H1 (cell line): ENCODE results near the gene PRR3. TPM values are rescaled to one million over a fixed set of nuclear protein-coding genes. Genes with fewer than 3 reads are reported as not detected.

Experiments
- BCL11A ChIP-seq, 2 experiments: IDR thresholded peaks; one replicate each; pipeline ENCODE4 v1.6.1; 2011; ENCODE audit warnings: low read depth in 2 of 2, low read length in 2 of 2, mild to moderate bottlenecking in 2 of 2
- BRCA1 ChIP-seq: IDR thresholded peaks from 2 replicates; pipeline ENCODE4 v1.6.1; 2012; ENCODE audit warnings: low read depth, low read length, improper control_type of control experiment
- CREB1 ChIP-seq: IDR thresholded peaks from 2 replicates; pipeline ENCODE4 v1.6.1; 2012; ENCODE audit warnings: inconsistent platforms
- CTCF ChIP-seq, 3 experiments: IDR thresholded peaks; 1 replicate in 2 of 3; 2 replicates in 1 of 3; pipeline versions ENCODE4 v1.5.1 to v1.6.1; 2011; ENCODE audit warnings: low read length in 3 of 3, mild to moderate bottlenecking in 3 of 3, inconsistent platforms in 2 of 3, low read depth in 1 of 3, moderate library complexity in 1 of 3; ENCODE audit not compliant: insufficient read depth in 1 of 3; ENCODE audit errors: control extremely low read depth in 1 of 3
- EGR1 ChIP-seq: IDR thresholded peaks from 2 replicates; pipeline ENCODE4 v1.6.1; 2011; ENCODE audit warnings: low read depth, low read length, borderline replicate concordance
- EZH2 ChIP-seq: fragments of 200-600 bp; sonication (generic); IDR thresholded peaks from 2 replicates; pipeline ENCODE4 v1.7.1; 2012; ENCODE audit warnings: low read depth, mild to moderate bottlenecking, moderate library complexity, low read length, inconsistent platforms; ENCODE audit not compliant: severe bottlenecking
- FOSL1 ChIP-seq: IDR thresholded peaks from 2 replicates; pipeline ENCODE4 v1.6.1; 2011; ENCODE audit warnings: mild to moderate bottlenecking, low read depth, low read length, moderate library complexity; ENCODE audit not compliant: insufficient read depth
- HDAC2 ChIP-seq, 2 experiments: fragments of 300-600 bp in 1 of 2; sonication (generic) in 1 of 2; IDR thresholded peaks; 2 replicates each; pipeline ENCODE4 v1.6.1; 2011 to 2012; ENCODE audit warnings: low read depth in 2 of 2, low read length in 2 of 2, mild to moderate bottlenecking in 2 of 2, moderate library complexity in 2 of 2, borderline replicate concordance in 1 of 2, inconsistent platforms in 1 of 2
- HDAC6 ChIP-seq: IDR thresholded peaks from one replicate; pipeline ENCODE4 v1.7.1; 2012; ENCODE audit warnings: low read depth, mild to moderate bottlenecking, inconsistent platforms, low read length, moderate library complexity
- JUN ChIP-seq: IDR thresholded peaks from 2 replicates; pipeline ENCODE4 v1.6.1; 2011; ENCODE audit warnings: low read depth, mild to moderate bottlenecking, improper control_type of control experiment, low read length
- KDM4A ChIP-seq: IDR thresholded peaks from one replicate; pipeline ENCODE4 v1.7.1; 2012; ENCODE audit warnings: low read depth, mild to moderate bottlenecking, moderate library complexity, low read length, inconsistent platforms; ENCODE audit not compliant: severe bottlenecking
- POU5F1 ChIP-seq: IDR thresholded peaks from 2 replicates; pipeline ENCODE4 v1.6.1; 2011; ENCODE audit warnings: low read depth, mild to moderate bottlenecking, low read length, moderate library complexity
- RFX5 ChIP-seq: IDR thresholded peaks from 2 replicates; pipeline ENCODE4 v1.6.1; 2011; ENCODE audit warnings: low read depth, low read length, improper control_type of control experiment, borderline replicate concordance
- SAP30 ChIP-seq: fragments of 300-600 bp; sonication (generic); IDR thresholded peaks from 2 replicates; pipeline ENCODE4 v1.7.1; 2012; ENCODE audit warnings: low read length, moderate library complexity, mild to moderate bottlenecking, inconsistent platforms; ENCODE audit not compliant: insufficient read depth, insufficient replicate concordance
- SIRT6 ChIP-seq: IDR thresholded peaks from one replicate; pipeline ENCODE4 v1.7.1; 2012; ENCODE audit warnings: low read length, inconsistent platforms
- SP2 ChIP-seq: IDR thresholded peaks from 2 replicates; pipeline ENCODE4 v1.6.1; 2012; ENCODE audit warnings: mild to moderate bottlenecking, low read length, inconsistent platforms
- TAF1 ChIP-seq: IDR thresholded peaks from 2 replicates; pipeline ENCODE4 v1.6.1; 2011; ENCODE audit warnings: mild to moderate bottlenecking, low read depth, low read length
- TBP ChIP-seq: IDR thresholded peaks from 2 replicates; pipeline ENCODE4 v1.6.1; 2011; ENCODE audit warnings: low read depth, low read length, improper control_type of control experiment
- TCF12 ChIP-seq: IDR thresholded peaks from 2 replicates; pipeline ENCODE4 v1.6.1; 2011; ENCODE audit warnings: low read depth, mild to moderate bottlenecking, low read length
- USF2 ChIP-seq: IDR thresholded peaks from 2 replicates; pipeline ENCODE4 v1.6.1; 2011; ENCODE audit warnings: low read length, improper control_type of control experiment
- polyA plus RNA-seq, 7 experiments: library from polyadenylated mRNA; depleted of rRNA in 3 of 7; stranded (reverse) in 5 of 7; unstranded in 2 of 7; fragments of >200 nt in 5 of 7; fragments of 200-250 nt in 2 of 7; gene quantifications; 1 replicate in 5 of 7; 2 replicates in 1 of 7; 4 replicates in 1 of 7; pipeline versions ENCODE4 v1.2.1 to v1.2.3, GENCODE V29; 2011 to 2013; ENCODE audit warnings: missing spikeins in 2 of 7, mixed read lengths in 2 of 7
- total RNA-seq: library from RNA; stranded (reverse); fragmentation: NEBNext Ultra II Directional; extraction: Animal tissue kit (Norgen Biotek cat#: 25700); gene quantifications from 2 replicates; pipeline ENCODE4 v1.2.1, GENCODE V29; 2021

Gene PRR3
- total and polyA plus RNA-seq, 2 of the 8 experiments (the other 6 are each of a cell fraction or from before 2014, with no cell fraction given): 10.5 to 24.2 TPM

GRCh38 chr6:30515944-30516753 lies 40.9 kb upstream of the PRR3 start (continued):
- TF ChIP-seq CTCF (IDR thresholded peaks at IDR 0.05; ENCODE audit: control extremely low read depth in 1 of 3, insufficient read depth in 1 of 3, low read depth in 1 of 3, low read length in 3 of 3) (no peak), SIRT6 (no peak), SP2 (no peak), KDM4A (no peak), POU5F1 (no peak), HDAC6 (no peak), USF2 (no peak), TCF12 (no peak), RFX5 (0 out of 2 replicates have a peak, but pooled peaks have one; percentile 16), EGR1 (peak; percentile 38; the same call in 1 of the 2 replicates), SAP30 (no peak), JUN (no peak), TBP (peak; percentile 79; the same call in 1 of the 2 replicates), TAF1 (peak; percentile 82), BRCA1 (no peak), EZH2 (no peak), BCL11A (IDR thresholded peaks at IDR 0.05; ENCODE audit: low read depth in 2 of 2, low read length in 2 of 2) (no peak), HDAC2 (IDR thresholded peaks at IDR 0.05; ENCODE audit: borderline replicate concordance in 1 of 2, low read depth in 2 of 2, low read length in 2 of 2) (no peak), CREB1 (no peak), FOSL1 (no peak)
